ENCODE data around the gene COMT.

Gene COMT

GRCh38 chr22:19942157-19943081, 847 bp downstream of the COMT start:
- Histone ChIP-seq H3K9ac (ENCODE audit: low read depth, low read length) (0 out of 2 replicates have a peak overlapping the region, but pooled peaks have one; percentile 13), H3K4me3 (ENCODE audit: low read depth, low read length) (peak overlapping the region; percentile 64), H3K4me1 (ENCODE audit: control insufficient read depth, insufficient read depth, low read length) (peaks cover 9% of the 10 kb centered on the region), H3K27ac (ENCODE audit: low read depth, low read length) (peak overlapping the region; percentile 67), H3K36me3 (ENCODE audit: control insufficient read depth, insufficient read depth, low read length) (no peaks in the 10 kb centered on the region), H3K27me3 (ENCODE audit: control insufficient read depth, insufficient read depth, low read length) (no peaks in the 10 kb centered on the region), H3K9me3 (ENCODE audit: control insufficient read depth, insufficient read depth, low read length) (no peaks in the 10 kb centered on the region)

DNA sequence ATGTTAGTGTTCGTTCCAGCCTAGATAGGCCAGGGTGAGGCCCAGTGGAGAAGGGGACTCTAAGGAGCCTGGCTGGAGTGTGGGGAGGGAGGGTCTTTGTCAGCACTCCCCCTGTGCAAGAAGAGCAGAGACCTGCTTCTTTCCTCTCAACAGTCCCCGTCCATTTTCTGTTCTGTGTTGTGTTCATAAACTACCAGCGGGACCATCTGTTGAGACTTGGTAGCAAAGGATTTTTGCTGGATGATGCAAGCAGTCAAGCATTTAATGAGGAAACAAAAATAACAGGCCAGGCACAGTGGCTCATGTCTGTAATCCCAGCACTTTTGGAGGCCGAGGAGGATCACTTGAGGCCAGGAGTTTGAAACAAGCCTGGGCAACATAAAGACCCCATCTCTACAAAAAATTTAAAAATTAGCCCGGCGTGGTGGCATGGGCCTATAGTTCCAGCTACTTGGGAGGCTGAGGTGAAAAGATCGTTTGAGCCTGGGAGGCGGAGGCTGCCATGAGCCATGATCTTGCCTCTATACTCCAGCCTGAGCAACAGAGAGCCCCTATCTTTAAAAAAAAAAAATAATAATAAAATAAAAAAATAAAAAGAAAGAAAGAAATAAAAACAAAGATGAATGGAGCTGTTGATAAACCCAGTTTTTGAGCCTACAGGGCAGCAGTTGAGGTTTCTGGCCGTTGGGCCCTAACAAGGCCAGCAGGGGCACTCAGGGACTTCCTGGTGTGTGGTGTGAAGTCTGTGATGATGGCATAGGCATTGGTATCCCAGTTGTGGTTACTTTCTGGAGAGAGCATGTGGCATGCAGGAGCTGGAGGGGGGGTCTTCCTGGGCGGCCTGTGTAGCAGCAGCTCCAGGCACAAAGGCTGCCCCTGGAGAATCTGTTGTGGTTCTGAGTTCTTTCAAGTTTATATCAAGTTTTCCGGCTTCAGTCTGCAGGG, 1.8 kb downstream of the COMT start:
- Histone ChIP-seq H3K4me1 (ENCODE audit: control insufficient read depth, insufficient read depth, low read length) (peaks cover 9% of the 10 kb centered on the region), H3K4me3 (ENCODE audit: low read depth, low read length) (peak overlapping the region; percentile 64; the same call in 1 of the 2 replicates), H3K27ac (ENCODE audit: low read depth, low read length) (peak overlapping the region; percentile 67), H3K9me3 (ENCODE audit: control insufficient read depth, insufficient read depth, low read length) (no peaks in the 10 kb centered on the region), H3K27me3 (ENCODE audit: control insufficient read depth, insufficient read depth, low read length) (no peaks in the 10 kb centered on the region), H3K9ac (ENCODE audit: low read depth, low read length) (no peak overlapping the region), H3K36me3 (ENCODE audit: control insufficient read depth, insufficient read depth, low read length) (no peaks in the 10 kb centered on the region)

DNA sequence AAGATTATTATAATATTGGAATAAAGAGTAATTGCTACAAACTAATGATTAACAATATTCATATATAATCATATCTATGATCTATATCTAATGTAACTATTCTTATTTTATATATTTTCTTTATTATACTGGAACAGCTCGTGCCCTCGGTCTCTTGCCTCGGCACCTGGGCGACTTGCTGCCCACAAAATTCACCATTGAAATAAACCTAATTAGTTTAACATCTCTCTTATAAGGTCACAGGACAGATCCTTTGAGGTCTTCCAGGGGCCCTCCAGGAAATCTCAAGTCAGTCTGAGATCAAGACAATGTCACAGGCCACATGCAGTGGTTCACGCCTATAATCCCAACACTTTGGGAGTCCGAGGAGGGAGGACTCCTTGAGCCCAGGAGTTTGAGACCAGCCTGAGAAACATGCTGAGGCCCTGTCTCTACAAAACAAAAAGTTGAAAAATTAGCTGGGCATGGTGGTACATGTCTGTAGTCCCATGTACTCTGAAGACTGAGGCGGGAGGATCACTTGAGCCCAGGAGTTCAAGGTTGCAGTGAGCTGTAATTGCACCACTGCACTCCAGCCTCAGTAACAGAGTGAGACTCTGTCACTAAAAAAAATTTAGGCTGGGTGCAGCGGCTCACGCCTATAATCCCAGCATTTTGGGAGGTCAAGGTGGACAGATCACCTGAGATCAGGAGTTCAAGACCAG, 6.6 kb downstream of the COMT start:
- Histone ChIP-seq H3K4me1 (ENCODE audit: control insufficient read depth, insufficient read depth, low read length) (peaks cover 7% of the 10 kb centered on the region), H3K27ac (ENCODE audit: low read depth, low read length) (no peak overlapping the region), H3K9me3 (ENCODE audit: control insufficient read depth, insufficient read depth, low read length) (no peaks in the 10 kb centered on the region), H3K9ac (ENCODE audit: low read depth, low read length) (no peak overlapping the region), H3K27me3 (ENCODE audit: control insufficient read depth, insufficient read depth, low read length) (no peaks in the 10 kb centered on the region), H3K4me3 (ENCODE audit: low read depth, low read length) (no peak overlapping the region), H3K36me3 (ENCODE audit: control insufficient read depth, insufficient read depth, low read length) (no peaks in the 10 kb centered on the region)

DNA sequence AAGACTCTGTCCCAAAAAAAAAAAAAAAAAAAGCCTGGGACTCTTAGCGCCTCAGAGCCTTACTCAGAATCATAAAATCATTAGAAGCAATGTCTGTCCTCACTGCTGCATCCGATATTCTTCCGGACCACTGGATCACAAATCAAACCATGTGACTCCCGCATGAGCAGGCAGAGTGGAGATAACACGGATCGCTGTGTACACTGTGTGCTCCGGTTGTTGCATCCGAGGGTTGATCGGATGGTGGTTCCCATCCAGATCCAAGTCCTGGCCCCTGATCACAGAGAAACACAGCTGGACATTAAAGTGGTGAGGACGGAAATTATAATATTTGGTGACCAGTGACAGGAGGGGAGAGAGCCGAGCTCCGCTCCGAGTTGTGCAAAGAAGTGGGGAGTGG, 9.8 kb downstream of the COMT start:
- H3K9ac ChIP-seq (ENCODE audit: low read depth, low read length): no peak overlapping the region
- H3K27ac ChIP-seq (ENCODE audit: low read depth, low read length): no peak overlapping the region
- H3K4me3 ChIP-seq (ENCODE audit: low read depth, low read length): no peak overlapping the region
- H3K27me3 ChIP-seq (ENCODE audit: control insufficient read depth, insufficient read depth, low read length): no peaks in the 10 kb centered on the region
- H3K36me3 ChIP-seq (ENCODE audit: control insufficient read depth, insufficient read depth, low read length): no peaks in the 10 kb centered on the region
- no peaks in the 10 kb centered on the region for H3K9me3 ChIP-seq (ENCODE audit: control insufficient read depth, insufficient read depth, low read length)
- peaks cover 6% of the 10 kb centered on the region for H3K4me1 ChIP-seq (ENCODE audit: control insufficient read depth, insufficient read depth, low read length)

DNA sequence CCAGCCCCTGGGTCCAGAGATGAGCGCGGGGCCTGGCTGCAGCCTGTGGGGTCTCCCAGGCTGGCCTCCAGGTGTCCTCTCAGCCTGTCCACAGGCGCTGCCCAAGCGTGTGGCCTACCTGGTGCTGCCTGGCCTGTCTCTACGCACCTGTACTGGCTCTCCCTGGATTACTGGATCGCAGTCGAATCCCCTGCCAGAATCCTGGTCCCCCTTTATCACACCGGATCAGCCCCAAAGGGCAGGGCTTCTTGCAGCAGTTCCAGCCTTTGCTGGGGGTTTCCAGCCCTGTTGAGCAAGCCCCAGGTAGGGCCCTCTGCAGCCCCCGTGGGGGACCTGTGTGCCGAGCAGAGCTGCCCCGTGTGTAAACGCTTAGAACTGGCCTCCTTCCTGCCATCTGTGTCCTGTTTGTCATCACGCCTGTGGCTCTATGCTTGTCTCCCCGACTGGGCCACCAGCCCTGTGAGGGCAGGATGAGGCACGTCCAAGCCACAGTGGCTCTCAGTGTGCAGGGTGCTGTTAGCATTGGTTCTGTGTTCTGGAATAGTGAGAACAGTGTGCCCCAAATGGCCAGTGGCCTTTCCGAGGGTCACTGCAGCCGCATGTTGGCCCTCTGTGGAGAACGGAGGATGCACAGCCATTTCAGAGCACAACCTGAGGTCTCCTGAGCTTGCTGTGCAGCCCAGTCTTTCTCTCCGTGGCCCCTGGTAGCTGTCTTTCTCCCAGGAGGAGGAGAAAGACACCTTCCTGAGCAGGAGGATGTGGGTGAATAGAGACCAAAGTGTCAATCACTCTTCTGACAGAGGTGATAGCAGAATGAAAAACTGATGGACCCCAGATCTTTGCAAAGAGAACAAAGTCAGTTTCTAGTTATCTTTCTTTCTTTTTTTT, 13.9 kb downstream of the COMT start:
- Histone ChIP-seq H3K27me3 (ENCODE audit: control insufficient read depth, insufficient read depth, low read length) (no peaks in the 10 kb centered on the region), H3K4me3 (ENCODE audit: low read depth, low read length) (no peak overlapping the region), H3K27ac (ENCODE audit: low read depth, low read length) (no peak overlapping the region), H3K4me1 (ENCODE audit: control insufficient read depth, insufficient read depth, low read length) (peaks cover 10% of the 10 kb centered on the region), H3K9me3 (ENCODE audit: control insufficient read depth, insufficient read depth, low read length) (no peaks in the 10 kb centered on the region), H3K9ac (ENCODE audit: low read depth, low read length) (no peak overlapping the region), H3K36me3 (ENCODE audit: control insufficient read depth, insufficient read depth, low read length) (no peaks in the 10 kb centered on the region)

DNA sequence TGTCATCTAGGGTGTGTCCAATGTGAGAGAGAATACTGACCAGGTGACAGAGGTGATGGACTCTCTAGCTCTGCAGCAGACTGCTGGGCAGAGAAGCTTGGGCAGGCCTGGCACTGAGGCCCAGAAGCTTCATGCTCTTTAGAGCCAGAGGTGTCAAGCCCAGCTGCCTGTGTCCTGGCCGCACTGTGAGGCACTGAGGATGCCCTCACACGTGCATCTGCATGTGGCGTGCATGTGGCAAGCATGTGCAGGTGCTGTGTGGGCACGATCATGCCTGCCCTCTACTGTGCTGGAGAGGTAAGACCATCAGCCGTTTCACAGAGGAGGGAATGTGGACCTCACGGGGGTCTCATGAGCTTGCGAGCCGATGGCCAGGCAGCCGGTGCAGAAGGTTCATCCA, 15.9 kb downstream of the COMT start:
- Histone ChIP-seq H3K36me3 (ENCODE audit: control insufficient read depth, insufficient read depth, low read length) (no peaks in the 10 kb centered on the region), H3K9me3 (ENCODE audit: control insufficient read depth, insufficient read depth, low read length) (no peaks in the 10 kb centered on the region), H3K4me1 (ENCODE audit: control insufficient read depth, insufficient read depth, low read length) (peaks cover 11% of the 10 kb centered on the region), H3K4me3 (ENCODE audit: low read depth, low read length) (no peak overlapping the region), H3K27me3 (ENCODE audit: control insufficient read depth, insufficient read depth, low read length) (no peaks in the 10 kb centered on the region), H3K9ac (ENCODE audit: low read depth, low read length) (no peak overlapping the region), H3K27ac (ENCODE audit: low read depth, low read length) (no peak overlapping the region)

- peaks cover 19% of the 10 kb centered on the region for H3K4me1 ChIP-seq (ENCODE audit: control insufficient read depth, insufficient read depth, low read length)
- H3K9me3 ChIP-seq (ENCODE audit: control insufficient read depth, insufficient read depth, low read length): no peaks in the 10 kb centered on the region
- no peak overlapping the region for H3K9ac ChIP-seq (ENCODE audit: low read depth, low read length)
- H3K4me3 ChIP-seq (ENCODE audit: low read depth, low read length): peak overlapping the region; percentile 47
- no peaks in the 10 kb centered on the region for H3K36me3 ChIP-seq (ENCODE audit: control insufficient read depth, insufficient read depth, low read length)
- H3K27ac ChIP-seq (ENCODE audit: low read depth, low read length): peak overlapping the region; percentile 49
- H3K27me3 ChIP-seq (ENCODE audit: control insufficient read depth, insufficient read depth, low read length): no peaks in the 10 kb centered on the region
Observed at GRCh38 chr22:19958083-19959042, 16.8 kb downstream of the COMT start.

DNA sequence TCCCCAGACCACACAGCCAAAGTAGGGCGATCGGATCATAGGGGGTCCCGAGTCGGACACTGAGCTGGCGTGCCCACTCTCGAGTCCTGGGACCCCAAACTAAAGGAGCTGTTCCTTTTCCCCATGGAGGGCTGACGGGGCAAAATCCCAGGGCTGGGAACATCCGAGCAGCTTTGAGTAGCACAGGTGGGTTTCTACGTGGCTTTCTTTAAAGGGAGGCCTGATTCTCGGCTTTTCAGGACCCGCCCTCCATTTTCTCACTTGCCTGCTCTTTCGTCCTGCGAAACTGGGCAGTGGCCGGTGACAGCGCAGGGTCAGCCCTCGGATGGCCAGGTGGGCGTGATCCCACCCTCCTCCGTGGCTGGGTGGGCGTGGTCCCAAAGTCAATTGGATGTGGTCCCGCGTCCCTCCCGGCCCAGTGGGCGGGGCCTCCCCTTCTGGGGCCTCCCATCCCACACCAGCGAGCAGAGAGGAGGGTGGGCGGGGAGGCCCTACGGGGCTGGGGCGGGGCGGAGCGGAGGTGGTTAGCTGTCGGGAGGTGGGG, 17.5 kb downstream of the COMT start:
- peaks cover 19% of the 10 kb centered on the region for H3K4me1 ChIP-seq (ENCODE audit: control insufficient read depth, insufficient read depth, low read length)
- peak overlapping the region; percentile 47 for H3K4me3 ChIP-seq (ENCODE audit: low read depth, low read length)
- peak overlapping the region; percentile 57 for H3K27ac ChIP-seq (ENCODE audit: low read depth, low read length)
- H3K9ac ChIP-seq (ENCODE audit: low read depth, low read length): no peak overlapping the region
- H3K27me3 ChIP-seq (ENCODE audit: control insufficient read depth, insufficient read depth, low read length): no peaks in the 10 kb centered on the region
- no peaks in the 10 kb centered on the region for H3K9me3 ChIP-seq (ENCODE audit: control insufficient read depth, insufficient read depth, low read length)
- no peaks in the 10 kb centered on the region for H3K36me3 ChIP-seq (ENCODE audit: control insufficient read depth, insufficient read depth, low read length)
